ENCODE data around the gene IGHMBP2.

IGHMBP2 gene

DNA sequence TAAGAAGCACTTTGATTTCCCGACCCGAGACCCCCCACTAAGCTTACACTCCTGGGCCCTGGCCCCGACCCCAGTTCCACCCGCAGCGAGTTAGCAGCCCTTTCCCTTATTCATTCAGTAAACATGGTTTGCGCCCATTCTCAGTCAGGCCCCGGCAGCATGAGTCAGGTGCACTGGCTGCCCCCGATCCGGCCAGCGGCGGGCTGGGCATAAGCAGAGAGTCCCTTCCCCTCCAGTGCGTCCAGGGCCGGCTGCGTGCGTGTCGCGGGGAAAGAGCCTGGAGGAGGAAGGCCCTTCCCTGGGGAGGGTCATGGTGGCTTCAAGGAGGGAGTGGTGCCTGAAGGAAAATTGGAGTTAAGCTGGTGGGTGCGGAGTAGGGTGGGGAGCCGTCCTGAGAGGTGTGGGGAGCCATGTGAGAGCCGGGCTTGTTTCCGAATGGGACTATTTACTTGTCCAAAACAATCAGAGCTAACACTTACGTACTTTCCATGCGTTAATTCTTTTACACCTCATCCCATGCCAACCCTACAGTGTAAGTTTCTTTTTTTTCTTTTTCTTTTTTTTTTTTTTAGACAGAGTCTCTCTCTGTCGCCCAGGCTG lies 657 bp downstream of the IGHMBP2 start:
- DNase-seq (ENCODE audit: insufficient read length, low spot score) (peak; percentile 44), FAIRE-seq (no peak)
- 0 out of 2 replicates have a peak, but pooled peaks have one; percentile 38 for TF ChIP-seq POLR2A (IDR thresholded peaks at IDR 0.05; ENCODE audit: low read depth, low read length)

DNA sequence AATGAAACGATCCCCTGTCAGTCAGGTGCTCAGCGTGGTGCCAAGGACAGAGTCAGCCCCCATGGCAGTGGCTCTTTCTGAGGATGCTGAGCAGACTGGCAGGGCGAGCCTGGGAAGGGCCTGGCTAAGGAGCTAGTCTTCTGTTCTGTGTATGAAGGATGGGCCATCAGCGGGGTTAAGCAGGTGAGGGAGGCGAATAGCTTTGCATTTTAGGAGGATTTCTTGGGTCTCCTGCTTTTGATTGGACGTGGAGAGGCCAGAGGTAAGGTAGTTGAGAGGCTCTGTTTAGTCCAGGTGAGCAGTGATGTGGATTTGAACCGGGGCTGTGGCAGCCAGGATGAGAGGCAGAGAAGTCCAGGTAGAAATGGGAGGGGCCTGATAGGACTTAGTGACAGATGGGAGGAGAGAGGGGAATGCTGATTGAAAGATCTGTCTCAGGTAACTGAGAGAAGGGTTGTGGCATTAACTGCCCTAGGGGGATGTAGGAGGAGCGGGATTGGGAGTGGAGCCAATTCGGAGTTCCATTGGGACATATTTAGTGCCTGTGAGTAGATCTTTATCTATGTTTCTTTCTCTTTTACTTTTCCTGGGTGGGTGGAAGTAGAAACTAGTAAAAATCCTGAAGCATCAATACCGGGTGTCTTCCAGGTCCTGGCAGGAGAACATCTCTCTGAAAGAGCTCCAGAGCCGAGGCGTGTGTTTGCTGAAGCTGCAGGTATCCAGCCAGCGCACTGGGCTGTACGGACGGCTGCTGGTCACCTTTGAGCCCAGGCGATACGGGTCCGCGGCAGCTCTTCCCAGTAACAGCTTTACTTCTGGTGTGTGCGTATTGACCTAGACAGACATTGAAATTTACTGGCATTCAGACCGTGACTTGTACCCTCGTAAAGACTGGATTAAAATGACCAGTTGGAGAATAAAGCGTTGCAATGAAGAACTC lies 2.0 kb downstream of the IGHMBP2 start:
- FAIRE-seq, result no peak
- no peak for TF ChIP-seq POLR2A (IDR thresholded peaks at IDR 0.05; ENCODE audit: low read depth, low read length)
- DNase-seq (ENCODE audit: insufficient read length, low spot score), result no peak

DNA sequence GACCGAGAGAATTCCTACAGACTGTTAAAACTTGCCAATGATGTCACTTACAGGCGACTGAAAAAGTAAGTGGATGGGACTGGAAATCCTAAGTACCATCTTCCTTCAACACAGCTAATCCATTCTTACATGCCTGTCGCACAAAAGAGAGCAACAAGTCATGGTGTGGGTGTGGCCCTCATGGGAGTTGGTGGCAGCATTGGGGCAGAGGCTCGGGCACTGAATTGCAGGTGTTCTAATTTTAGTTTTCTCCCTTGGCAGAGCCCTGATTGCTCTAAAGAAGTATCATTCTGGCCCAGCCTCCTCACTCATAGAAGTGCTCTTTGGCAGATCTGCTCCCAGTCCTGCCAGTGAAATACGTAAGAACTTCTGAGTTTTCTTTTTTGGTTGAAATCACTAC lies 4.6 kb downstream of the IGHMBP2 start:
- FAIRE-seq (no peak), DNase-seq (ENCODE audit: insufficient read length, low spot score) (no peak)
- TF ChIP-seq POLR2A (IDR thresholded peaks at IDR 0.05; ENCODE audit: low read depth, low read length), result no peak

DNA sequence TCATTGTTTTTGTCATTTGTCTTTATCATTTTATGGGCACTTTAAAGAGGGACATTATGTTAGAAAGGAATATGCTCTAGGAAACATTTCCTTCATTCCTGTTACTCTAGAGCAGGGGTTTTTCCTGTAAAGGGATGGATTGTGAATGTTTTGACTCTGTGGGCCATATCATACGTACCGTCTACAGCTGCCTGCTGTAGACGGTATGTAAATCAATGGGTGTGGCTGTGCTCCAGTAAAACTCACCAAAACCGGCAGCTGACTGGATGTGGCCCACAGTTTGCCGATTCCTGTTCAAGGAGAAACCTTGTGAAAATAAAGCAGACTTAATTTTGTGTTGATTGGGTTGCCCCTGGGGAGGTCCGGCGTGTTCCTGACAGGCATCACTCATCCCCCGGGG lies 7.3 kb downstream of the IGHMBP2 start:
- DNase-seq (ENCODE audit: insufficient read length, low spot score) (no peak), FAIRE-seq (no peak)
- no peak for TF ChIP-seq POLR2A (IDR thresholded peaks at IDR 0.05; ENCODE audit: low read depth, low read length)

DNA sequence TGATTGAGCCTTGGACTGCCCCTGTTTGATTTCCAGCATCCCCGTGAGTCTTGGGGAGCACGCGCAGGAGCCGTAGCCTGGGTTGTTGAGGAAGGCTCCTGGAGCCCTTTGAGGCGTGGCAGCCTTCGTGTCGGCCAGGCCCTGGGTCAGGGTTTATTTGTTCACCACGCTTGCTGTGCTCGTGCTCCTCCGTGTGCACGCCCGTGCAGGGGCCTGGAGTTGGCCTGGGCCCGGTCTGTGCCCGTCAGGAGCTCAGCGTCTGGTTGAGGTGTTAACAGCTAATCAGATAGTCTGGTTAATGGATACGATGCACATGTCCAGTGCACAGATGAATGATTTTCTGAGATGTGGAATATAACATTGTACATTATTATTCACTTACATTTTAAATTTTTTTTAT lies 8.0 kb downstream of the IGHMBP2 start:
- no peak for TF ChIP-seq POLR2A (IDR thresholded peaks at IDR 0.05; ENCODE audit: low read depth, low read length)
- no peak for FAIRE-seq
- DNase-seq (ENCODE audit: insufficient read length, low spot score), result no peak

DNA sequence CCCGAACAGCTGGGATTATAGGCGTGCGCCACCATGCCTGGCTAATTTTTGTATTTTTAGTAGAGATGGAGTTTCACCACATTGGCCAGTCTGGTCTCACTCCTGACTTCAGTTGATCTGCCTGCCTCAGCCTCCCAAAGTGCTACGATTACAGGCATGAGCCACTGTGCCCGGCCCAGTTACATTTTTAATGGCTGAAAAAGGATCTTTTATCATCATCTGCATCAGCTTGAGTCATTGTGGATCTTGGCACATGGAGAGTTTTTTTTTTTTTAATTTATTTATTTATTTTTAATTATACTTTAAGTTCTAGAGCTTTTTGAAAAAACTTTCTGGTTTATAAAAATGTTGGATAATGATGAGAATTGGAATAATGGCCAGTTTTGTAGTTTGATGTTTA lies 8.6 kb downstream of the IGHMBP2 start:
- FAIRE-seq, result no peak
- TF ChIP-seq POLR2A (IDR thresholded peaks at IDR 0.05; ENCODE audit: low read depth, low read length), result no peak
- DNase-seq (ENCODE audit: insufficient read length, low spot score), result no peak

DNA sequence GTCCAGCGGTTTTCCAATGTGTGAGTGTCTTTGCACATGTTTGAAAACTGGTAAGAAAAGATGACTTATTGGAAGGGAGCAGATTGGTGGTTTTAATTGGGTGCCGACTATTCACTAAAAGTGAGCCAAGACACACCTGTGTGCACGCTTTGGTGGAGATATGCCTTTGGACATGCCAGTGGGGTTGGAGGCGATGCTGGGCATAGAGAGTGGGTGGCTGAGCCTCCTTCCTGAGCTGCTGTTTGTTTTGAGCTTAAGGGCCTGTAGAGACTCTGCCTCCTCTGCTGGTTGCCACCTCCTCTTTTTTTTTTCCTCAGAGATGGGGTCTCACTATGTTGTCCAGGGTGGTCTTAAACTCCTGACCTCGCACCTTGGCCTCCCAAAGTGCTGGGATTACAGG lies 9.5 kb downstream of the IGHMBP2 start:
- no peak for TF ChIP-seq POLR2A (IDR thresholded peaks at IDR 0.05; ENCODE audit: low read depth, low read length)
- FAIRE-seq (no peak), DNase-seq (ENCODE audit: insufficient read length, low spot score) (no peak)

DNA sequence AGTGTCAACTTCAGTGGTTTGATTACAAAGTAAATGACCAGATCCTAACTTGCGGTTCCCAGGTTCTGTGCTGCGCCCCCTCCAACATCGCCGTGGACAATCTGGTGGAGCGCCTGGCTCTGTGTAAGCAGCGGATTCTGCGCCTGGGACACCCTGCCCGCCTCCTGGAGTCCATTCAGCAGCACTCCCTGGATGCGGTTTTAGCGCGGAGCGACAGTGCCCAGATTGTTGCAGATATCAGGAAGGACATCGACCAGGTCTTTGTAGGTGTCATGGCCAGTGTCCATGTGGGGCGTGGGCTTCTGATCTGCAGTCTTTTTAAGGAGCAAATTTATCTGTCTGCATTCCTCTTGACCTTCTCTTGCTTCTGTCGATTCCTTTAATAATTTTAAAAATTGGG lies 11.1 kb downstream of the IGHMBP2 start:
- no peak for TF ChIP-seq POLR2A (IDR thresholded peaks at IDR 0.05; ENCODE audit: low read depth, low read length)
- no peak for DNase-seq (ENCODE audit: insufficient read length, low spot score)
- no peak for FAIRE-seq

DNA sequence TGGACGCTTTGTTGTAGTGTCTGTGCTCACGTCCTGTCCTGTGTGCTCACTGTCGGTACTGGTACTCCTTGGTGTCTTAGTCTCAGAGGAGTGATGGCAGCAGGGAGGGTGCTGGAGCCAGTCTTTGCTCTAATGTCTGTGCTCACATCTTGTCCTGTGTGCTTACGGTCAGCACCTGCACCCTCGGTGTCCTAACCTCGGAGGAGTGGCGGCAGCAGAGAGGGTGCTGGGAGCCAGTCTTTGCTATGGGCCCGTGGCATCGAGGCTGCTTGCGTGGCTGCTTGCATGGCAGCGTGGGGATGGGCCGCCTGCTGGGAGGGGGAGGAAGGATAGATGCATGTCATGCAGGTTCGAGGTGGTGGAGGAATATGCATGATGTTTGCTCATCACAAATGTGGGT lies 12.7 kb downstream of the IGHMBP2 start:
- DNase-seq (ENCODE audit: insufficient read length, low spot score), result no peak
- no peak for FAIRE-seq
- TF ChIP-seq POLR2A (IDR thresholded peaks at IDR 0.05; ENCODE audit: low read depth, low read length), result no peak

DNA sequence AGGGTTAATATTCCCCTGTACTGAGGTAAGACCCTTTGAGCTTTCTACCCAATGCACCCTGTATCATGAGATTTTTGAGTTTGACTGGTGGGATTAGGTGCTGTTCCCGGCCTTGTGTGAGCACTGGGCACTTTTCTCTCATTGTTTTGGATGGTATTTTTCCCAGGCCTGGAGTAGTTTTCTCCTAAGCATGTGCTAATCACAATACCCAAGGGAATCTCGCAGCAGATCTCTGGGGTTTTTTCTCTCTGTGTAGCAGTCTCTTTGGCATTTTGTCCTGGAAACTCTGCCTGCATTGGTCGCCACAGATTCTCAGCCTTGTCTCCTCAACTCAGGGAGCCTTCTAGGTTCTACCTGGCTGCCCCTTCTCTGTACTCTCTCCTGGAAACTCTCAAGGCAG lies 19.9 kb downstream of the IGHMBP2 start:
- TF ChIP-seq POLR2A (IDR thresholded peaks at IDR 0.05; ENCODE audit: low read depth, low read length), result no peak
- no peak for FAIRE-seq

DNA sequence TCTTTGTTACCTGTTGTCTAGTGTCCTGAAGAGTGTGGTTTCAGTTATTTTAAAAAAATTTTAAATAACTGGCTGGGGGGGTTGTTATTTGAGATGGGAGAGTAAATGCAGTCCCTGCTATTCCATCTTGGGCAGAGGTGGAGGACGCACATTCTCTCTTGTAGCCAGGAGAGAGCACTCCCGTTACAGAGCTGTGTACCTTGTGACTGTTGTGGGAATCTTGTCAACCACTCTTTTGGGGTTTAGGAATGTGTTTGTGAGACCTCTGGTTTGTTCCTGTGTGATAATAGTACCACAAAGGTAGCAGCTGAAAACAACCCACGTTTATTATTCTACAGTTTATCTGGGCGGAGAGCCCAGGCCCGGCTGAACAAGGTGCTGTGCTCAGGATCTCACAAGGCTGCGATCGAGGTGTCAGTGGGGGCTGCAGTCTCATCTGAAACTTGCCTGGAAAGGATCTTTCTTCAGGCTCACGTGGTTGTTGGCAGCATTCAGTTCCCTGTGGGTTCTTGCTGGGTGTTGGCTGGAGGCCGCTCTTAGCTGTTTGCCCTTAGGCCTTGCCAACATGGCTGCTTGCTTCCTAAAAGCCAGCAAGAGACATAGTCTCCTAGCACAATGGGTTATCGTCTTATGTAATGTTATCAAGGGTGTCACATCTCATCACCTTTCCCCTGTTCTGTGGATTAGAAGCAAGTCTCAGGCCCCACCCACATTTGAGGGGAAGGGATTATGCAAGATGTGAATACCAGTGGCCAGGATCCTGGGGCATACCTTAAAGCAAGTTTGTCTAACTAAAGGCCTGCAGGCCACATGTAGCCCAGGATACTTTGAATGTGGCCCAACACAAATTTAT lies 20.6 kb downstream of the IGHMBP2 start:
- DNase-seq (ENCODE audit: insufficient read length, low spot score) (no peak), FAIRE-seq (no peak)
- no peak for TF ChIP-seq POLR2A (IDR thresholded peaks at IDR 0.05; ENCODE audit: low read depth, low read length)

More for the DNA sequence above, 19.9 kb downstream of the IGHMBP2 start:
- no peak for DNase-seq (ENCODE audit: insufficient read length, low spot score)

DNA sequence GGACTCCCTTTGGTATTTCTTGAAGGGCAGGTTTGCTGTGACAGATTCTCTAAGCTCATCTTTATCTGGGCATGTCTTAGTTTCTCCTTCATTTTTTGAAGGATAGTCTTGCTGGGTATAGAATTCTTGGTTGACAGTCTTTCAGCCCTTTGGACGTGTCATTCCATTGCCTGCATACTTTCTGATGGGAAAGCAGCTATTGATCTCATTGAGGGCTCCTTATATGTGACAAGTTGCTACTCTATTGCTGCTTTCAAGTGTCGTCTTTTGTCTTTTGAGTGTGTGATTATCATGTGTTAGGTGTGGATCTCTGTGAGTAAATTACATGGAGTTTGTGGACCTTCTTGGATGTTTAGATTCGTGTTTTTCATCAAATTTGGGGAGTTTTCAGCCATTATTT lies 21.9 kb downstream of the IGHMBP2 start:
- no peak for DNase-seq (ENCODE audit: insufficient read length, low spot score)
- no peak for FAIRE-seq
- TF ChIP-seq POLR2A (IDR thresholded peaks at IDR 0.05; ENCODE audit: low read depth, low read length), result no peak

DNA sequence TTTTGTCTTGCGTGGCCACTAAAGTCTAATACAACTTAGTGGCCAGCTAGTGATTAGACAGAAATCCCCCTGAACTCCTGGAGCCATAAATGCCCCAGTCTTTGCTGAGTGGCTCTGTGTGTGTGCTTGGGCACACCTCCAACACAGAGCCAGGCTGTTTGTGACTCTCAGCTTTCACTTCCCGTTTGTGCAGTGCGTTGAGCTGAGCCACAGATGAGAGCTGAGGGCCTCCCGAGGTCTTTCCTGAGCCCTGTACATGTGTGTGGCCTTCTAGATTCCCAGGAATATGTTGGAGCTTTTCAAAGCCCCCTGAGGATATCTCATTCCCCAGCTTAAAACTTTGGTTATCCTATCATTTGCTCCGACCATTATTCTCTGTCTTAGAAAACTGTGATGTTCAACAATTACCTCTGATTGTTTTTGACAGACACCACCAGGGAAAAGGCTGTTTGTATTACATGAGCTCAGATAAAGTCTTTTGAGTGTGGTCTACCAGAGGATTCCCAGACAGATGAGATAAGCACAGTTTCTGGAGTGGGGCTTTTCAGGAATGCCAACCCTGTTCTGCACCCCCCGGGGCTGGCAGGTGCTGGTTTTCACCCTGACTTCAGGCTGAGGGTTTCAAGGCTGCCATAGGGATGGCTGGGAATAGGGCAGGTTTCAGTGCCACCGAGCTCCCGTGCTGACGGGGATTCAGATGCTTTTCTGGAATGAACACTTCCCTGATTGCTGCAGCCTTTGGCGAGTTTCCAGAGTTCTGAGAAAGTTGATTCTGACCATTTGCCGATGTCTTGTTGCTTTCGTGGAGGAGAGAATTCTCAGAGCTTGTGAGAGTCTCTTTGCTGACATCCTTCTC lies 23.8 kb downstream of the IGHMBP2 start:
- DNase-seq (ENCODE audit: insufficient read length, low spot score) (no peak), FAIRE-seq (no peak)
- TF ChIP-seq POLR2A (IDR thresholded peaks at IDR 0.05; ENCODE audit: low read depth, low read length), result no peak
